Limb (tissue), 2 donors: ENCODE results near the gene BLNK.

Experiments
- DNase-seq, 2 donors: peaks; one replicate each; pipeline ENCODE4 v3.0.0-alpha.2; 2016; ENCODE audit errors: extremely low spot score in 2 of 2

BLNK gene

DNA sequence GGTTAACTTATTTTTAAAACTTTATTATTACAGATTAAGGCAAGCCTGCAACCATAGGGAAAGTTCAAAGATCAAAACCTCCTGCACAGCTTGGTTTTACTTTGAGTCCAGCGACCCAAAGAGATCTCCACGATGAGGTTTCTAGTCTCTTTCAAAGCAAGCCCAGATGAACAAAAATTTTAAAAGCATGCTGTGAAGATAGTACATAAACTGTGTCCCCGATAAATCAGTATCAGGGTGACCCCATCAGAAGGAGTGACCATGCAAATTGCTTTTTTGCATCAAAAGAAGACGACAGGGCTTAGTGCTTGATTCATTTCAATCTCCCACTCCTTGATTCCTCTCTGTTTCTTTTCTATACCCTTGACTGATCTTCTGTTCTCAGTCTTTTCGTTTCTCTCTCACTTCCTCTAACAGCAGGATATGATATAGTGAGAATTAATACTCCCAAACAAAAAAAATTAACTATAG is 16.8 kb upstream of the BLNK start:
- no peak for DNase-seq

- DNase-seq, result peak in 1 of 2 donors; percentile 59
These were observed 16.2 kb upstream of the BLNK start for GRCh38 chr10:96287392-96288105.

- no peak for DNase-seq
These were observed 14.0 kb upstream of the BLNK start for GRCh38 chr10:96285331-96285752.

DNA sequence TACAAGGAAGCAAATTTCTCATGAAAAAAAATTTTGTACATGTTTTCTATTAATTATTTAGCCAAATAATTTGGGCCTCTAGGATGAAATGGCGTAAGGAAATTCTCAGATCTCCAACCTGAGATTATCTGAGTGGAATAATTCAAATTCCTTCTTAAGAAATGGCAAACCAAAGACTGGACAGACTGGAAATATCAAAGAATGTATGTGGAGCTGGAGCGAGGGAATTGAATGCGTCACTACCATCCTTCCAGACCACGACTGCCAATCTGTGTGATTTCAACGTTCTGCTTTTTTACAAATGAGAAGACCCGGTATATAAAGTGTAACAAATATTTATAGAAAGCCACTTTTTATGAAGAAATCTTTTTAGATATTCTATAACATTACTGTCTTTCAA is 12.4 kb upstream of the BLNK start:
- no peak for DNase-seq

GRCh38 chr10:96283351-96283750 is 12.0 kb upstream of the BLNK start:
- no peak for DNase-seq

DNA sequence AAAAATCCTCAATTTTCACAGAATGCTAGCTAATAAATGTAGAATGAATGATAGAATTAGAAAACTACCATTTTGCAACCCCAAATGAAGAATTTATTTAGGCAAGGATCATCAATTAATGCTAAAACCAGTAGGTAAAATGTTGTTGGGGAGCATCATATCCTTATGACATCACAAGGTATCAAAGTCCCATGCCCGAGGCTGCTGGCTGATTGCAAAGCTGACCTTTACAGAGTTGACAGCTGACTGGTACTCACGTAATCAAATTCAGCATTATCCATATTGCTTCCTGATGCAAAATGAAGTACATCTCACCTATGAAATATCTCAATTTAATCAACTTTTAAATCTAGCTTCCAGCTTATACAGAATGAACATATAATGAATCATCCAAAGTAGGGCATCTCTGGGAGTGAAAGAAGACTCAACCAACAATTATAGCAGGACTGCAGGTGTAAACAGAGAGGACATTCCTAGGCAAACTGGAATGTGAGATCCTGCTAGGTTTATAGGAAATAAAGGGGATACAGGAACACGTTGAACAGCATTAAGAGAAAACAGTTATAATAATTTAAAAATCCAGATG is 10.2 kb upstream of the BLNK start:
- DNase-seq, result no peak

DNA sequence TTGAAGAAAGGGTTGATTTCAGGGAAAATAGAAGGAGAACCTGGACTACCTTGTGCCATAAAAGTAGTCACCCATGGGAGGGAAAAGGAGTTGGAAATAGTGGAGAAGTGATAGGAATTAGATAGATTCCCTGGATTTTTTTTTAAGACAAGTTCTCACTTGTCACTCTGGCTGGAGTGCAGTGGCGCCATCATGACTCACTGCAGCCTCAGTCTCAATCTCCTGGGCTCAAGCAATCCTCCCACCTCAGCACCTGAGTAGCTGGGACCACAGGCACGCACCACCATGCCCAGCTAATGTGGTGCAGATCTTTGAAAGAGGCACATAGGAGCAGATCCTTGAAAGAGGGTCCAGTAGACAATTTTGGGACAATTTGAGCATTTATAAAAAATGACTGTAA is 9.5 kb upstream of the BLNK start:
- DNase-seq, result no peak

DNA sequence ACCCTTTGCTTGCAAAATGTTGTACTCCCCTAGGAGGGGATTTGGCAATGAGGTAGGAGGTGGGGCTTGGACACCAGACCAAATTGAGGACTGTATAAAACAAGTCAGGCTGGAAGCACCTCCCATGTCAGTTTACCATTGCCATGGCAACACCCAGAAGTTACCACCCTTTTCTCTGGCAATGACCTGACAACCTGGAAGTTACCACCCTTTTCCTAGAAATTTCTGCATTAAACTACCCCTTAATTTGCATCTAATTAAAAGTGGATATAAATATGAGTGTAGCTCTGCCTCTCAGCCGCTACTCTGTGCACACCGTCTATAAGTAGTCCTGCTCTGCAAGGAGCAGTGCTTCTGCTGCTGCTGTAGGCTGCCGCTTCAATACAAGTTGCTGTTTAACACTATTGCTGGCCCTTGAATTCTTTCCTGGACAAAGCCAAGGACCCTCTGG is 7.8 kb upstream of the BLNK start:
- DNase-seq, result no peak

DNA sequence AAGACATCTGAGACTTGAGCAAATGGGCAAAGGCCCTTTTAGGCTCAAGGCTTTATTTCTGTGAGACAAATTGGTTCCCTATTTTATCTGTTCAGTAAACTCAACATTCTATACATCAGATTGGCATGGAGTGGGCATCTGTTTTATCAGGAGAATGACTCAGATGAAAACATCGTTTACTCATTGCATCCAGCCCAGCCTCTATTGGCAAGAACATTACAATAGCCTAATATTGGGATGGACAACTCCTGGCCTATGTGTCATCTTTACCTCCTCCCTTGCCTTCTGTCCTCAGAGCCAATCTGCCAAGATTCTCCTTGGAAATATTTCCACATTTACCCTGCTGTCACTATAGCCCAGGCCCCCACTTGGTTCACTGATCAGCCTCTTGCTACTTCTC is 5.5 kb upstream of the BLNK start:
- no peak for DNase-seq

- DNase-seq, result no peak
These were observed 5.1 kb upstream of the BLNK start for GRCh38 chr10:96276426-96276825.

DNA sequence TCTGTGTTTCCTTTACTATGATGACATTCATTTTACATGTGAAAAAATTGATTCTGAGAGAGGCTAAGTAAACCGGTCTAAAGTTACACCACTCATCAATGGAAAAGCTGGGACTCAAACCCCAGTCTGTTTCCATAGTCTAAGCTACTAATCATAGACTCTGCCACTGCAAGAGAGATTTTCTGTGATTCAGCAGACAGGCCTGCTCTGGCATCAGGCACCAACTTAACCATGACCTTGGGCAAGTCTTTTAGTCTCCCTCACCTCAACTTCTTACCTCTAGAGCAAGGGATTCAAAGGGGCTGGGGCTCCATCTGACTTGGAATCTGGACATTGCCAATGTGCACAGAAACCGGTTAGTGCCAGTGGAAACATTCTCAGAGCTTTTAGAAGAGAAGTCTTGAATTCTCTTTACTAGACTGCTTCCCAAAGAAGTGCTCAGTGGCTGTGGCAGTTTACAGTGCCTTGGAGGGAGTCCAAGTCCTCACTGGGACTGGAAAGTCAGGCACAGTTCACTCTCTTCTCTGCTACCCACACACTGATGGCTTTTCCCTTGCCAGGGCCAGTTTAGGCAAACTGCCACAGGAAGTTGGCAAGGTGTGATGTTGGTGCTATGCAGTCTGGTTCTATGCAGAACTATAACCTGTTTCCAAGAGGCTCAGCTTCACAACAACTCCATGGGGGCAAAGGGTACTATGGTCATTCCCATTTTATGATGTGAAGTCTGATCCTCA is 4.5 kb upstream of the BLNK start:
- DNase-seq, result no peak

- DNase-seq, result no peak
These were observed 1.2 kb upstream of the BLNK start for GRCh38 chr10:96272316-96273280.

DNA sequence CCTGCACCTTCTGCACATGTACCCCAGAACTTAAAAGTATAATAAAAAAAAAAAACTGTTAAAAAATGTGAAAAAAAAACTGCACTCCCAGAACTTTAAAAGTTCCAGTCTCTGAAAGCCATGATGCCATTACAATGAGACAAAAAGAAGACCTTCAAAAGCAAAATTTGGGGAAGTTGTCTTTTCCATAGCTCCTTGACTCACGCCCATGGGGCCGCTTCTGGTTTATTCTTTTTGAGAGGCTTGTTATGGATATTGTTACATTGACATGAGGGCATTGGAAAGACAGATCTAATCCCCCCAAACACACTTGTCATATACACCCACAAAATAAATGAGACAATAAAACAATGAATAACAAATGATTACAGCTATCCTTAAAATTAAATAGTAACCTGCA is 798 bp downstream of the BLNK start:
- no peak for DNase-seq

- DNase-seq, result no peak
These were observed 1.7 kb downstream of the BLNK start for GRCh38 chr10:96269438-96270300.

- no peak for DNase-seq
These were observed 2.9 kb downstream of the BLNK start for GRCh38 chr10:96268341-96268909.

DNA sequence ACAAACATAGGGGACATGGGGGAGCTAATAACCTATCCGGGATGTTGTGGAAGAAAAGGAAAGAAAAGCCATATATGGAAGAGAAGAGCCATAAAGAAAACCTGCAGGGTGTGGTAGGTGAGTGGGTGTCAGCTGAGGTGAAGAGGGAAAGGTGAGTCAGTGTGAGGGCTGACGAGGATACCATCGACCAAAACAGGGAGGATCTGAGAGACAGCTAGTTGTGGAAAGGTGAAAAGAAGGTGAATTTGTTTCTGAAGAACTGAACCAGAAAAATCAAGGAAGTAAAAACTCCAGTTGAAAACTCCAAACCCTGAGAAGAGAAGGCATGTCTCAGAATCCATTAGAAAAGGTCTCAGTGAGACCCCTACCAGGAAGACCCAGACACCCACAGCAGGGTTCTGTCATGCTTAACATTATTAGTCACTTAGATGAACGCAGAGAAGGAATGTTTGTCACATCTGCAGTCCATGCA is 4.1 kb downstream of the BLNK start:
- no peak for DNase-seq

DNA sequence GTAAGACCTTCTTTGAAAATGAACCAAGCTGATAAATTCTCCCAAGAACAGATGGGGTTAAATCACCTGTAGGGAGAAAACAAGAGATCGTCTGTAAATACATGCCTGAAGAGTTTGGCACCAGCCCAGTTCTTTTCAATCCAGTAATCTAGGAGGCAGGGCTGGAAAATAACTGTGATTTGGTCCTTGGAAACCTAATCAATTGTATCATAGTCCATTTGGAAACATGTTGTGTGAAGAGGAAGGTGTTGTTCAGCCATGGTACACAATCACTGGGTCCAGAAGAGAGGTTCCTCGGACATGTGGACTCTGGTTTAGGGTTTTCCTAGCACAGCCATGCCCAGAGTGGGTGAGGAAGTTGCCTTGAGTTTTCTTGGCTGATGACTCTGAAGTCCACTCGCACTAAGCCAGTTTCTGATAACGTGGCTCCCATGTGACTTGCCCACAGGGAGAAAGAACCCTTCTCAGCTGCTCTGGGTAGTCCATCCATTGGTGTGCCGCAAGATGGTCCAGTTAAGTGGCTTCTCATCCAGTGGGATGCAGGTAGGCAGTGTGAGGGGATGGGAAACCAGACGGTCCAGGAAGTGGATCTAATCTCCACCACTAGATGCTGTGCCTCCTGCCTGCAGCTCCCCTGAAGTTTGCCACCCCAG is 5.1 kb downstream of the BLNK start:
- no peak for DNase-seq

GRCh38 chr10:96264938-96265337 is 6.4 kb downstream of the BLNK start:
- no peak for DNase-seq

DNA sequence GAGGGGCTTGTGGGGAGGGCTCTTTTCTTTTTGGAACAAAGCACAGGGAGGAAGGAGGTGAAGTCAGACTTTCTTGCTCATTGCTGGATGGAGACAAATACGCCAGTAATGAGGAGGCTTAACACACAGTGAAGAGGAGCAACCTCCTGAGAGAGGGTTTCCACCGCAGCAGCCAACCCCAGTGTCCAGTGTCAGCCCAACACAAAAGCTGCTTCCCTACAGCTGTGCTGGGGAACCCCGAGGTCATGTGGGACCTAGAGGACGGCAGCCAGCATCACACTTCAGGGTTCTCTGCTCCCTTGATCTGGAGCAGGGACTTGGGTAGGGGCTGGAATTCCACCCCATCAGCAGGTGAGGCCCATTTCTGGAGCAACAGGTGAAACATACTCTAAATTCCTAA is 7.7 kb downstream of the BLNK start:
- DNase-seq, result no peak
